Peyer's patch (tissue), 4 donors: ENCODE results near the gene STYX.

Source experiments
- POLR2A ChIP-seq, 2 donors: fragments of 450-650 bp; IDR thresholded peaks; one replicate each; pipeline ENCODE4 v1.5.1; 2017; ENCODE audit warnings: antibody characterized with exemption in 2 of 2, mild to moderate bottlenecking in 2 of 2, moderate library complexity in 2 of 2
- TF ChIP-seq, protein P1 (sequence below), 6 experiments: fragments of 450-650 bp in 4 of 6; fragments of 200-600 bp in 2 of 6; sonication (generic) in 1 of 6; IDR thresholded peaks; one replicate each; pipeline ENCODE4 v1.5.1; 2017 to 2019; ENCODE audit warnings: antibody characterized with exemption in 6 of 6, mild to moderate bottlenecking in 3 of 6, moderate library complexity in 1 of 6

- TF ChIP-seq, protein P1, sequence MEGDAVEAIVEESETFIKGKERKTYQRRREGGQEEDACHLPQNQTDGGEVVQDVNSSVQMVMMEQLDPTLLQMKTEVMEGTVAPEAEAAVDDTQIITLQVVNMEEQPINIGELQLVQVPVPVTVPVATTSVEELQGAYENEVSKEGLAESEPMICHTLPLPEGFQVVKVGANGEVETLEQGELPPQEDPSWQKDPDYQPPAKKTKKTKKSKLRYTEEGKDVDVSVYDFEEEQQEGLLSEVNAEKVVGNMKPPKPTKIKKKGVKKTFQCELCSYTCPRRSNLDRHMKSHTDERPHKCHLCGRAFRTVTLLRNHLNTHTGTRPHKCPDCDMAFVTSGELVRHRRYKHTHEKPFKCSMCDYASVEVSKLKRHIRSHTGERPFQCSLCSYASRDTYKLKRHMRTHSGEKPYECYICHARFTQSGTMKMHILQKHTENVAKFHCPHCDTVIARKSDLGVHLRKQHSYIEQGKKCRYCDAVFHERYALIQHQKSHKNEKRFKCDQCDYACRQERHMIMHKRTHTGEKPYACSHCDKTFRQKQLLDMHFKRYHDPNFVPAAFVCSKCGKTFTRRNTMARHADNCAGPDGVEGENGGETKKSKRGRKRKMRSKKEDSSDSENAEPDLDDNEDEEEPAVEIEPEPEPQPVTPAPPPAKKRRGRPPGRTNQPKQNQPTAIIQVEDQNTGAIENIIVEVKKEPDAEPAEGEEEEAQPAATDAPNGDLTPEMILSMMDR (IDR thresholded peaks at IDR 0.05): no peak
- TF ChIP-seq POLR2A (IDR thresholded peaks at IDR 0.05): no peak
Observed at GRCh38 chr14:52786887-52787286, 56.9 kb downstream of the STYX start.
